ENCODE measurements around the gene RSPH6A. TPM values are rescaled to one million over a fixed set of nuclear protein-coding genes. Genes with fewer than 3 reads are reported as not detected.

Gene RSPH6A
- 1 to 10 TPM in 1 of 2 donors, under 1 TPM in 1; 0.50 to 5.2 TPM for total RNA-seq

- TF ChIP-seq, protein P1, sequence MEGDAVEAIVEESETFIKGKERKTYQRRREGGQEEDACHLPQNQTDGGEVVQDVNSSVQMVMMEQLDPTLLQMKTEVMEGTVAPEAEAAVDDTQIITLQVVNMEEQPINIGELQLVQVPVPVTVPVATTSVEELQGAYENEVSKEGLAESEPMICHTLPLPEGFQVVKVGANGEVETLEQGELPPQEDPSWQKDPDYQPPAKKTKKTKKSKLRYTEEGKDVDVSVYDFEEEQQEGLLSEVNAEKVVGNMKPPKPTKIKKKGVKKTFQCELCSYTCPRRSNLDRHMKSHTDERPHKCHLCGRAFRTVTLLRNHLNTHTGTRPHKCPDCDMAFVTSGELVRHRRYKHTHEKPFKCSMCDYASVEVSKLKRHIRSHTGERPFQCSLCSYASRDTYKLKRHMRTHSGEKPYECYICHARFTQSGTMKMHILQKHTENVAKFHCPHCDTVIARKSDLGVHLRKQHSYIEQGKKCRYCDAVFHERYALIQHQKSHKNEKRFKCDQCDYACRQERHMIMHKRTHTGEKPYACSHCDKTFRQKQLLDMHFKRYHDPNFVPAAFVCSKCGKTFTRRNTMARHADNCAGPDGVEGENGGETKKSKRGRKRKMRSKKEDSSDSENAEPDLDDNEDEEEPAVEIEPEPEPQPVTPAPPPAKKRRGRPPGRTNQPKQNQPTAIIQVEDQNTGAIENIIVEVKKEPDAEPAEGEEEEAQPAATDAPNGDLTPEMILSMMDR (IDR thresholded peaks at IDR 0.05) = no peak
- TF ChIP-seq POLR2A (IDR thresholded peaks at IDR 0.05) = no peak
- TF ChIP-seq POLR2AphosphoS5 (IDR thresholded peaks at IDR 0.05) = no peak
- no peaks in the 10 kb centered on the region for H3K36me3 ChIP-seq
- H3K4me3 ChIP-seq = peak within 1 kb of the TSS; percentile 6 to 18
- no peaks in the 10 kb centered on the region for H3K9me3 ChIP-seq
- intact Hi-C loops (cut with DNase I) = loop anchor here (5.0 kb wide), 1 partner anchor 67 kb away; no protein-coding TSS in a partner anchor
- 39% methylated on average over 40 of the region's 40 CpGs for WGBS
- H3K4me1 ChIP-seq (replicated peaks) = no peaks in the 10 kb centered on the region
- no peaks in the 10 kb centered on the region for H3K27me3 ChIP-seq (replicated peaks; ENCODE audit: insufficient read depth)
- no peak for DNase-seq (ENCODE audit: low spot score)
- H3K27ac ChIP-seq = no peak within 1 kb of the TSS
These were observed at the start of gene RSPH6A for GRCh38 chr19:45814851-45815480. TSS of gene RSPH6A (minus strand) at chr19:45815308. CDS start at chr19:45815176, 132 bp downstream.

GRCh38 chr19:45864629-45865082, 49.5 kb upstream of the RSPH6A start:
- intact Hi-C loops (cut with DNase I) = no loop called here

DNA sequence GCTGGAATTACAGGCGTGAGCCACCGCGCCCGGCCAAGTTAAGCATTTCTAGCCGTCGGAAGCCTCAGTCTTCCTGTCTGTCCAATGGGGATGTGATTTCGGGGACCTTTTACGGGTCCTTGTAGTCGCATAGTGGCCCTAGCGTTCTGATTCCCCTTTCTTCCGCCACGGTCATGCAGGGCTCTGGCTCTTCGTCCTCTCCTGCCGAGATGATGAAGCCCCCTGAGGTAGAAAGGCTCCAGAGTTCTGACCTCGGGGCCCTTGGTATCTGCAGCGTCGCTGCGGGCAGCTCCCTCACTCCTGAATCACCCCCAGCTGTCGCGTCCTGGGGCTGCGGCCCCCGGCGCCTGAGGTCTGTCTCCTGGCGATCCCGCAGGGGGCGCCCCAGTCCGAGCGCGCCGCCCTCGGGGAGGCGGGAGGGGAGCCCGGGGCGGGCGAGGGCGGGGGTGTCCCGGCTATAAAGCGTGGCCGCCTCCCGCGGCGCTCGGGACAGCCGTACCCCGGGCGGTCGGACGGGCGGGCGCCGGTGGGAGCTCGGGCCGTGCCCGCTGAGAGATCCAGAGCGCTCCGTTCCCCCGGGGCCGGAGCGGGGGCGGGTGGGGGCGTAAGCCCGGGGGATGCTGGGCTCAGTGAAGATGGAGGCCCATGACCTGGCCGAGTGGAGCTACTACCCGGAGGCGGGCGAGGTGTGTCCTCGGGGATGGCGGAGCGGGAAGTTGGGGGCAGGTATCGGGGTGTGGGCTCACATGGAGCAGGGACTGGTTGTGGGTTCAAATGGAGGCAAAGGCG, 48.9 kb upstream of the RSPH6A start, which contains the start of gene FOXA3:
TSS of gene FOXA3 (plus strand) at position 487 of the 789 bp plus-strand sequence. CDS start at position 618, 131 bp downstream.
- H3K27me3 ChIP-seq (replicated peaks; ENCODE audit: insufficient read depth) = no peaks in the 10 kb centered on the region
- no peak for TF ChIP-seq POLR2A (IDR thresholded peaks at IDR 0.05)
- TF ChIP-seq, protein P1 (IDR thresholded peaks at IDR 0.05) = peak; percentile 38 to 85 (median 66)
- no peaks in the 10 kb centered on the region for H3K9me3 ChIP-seq
- peak within 1 kb of the TSS; percentile 89 to 90 for H3K4me3 ChIP-seq
- no peaks in the 10 kb centered on the region for H3K36me3 ChIP-seq
- peaks cover 3% of the 10 kb centered on the region for H3K4me1 ChIP-seq (replicated peaks)
- no peak for DNase-seq (ENCODE audit: low spot score)
- H3K27ac ChIP-seq = peak within 1 kb of the TSS in 1 of 2 donors; percentile 94
- intact Hi-C loops (cut with DNase I) = loop anchor here (2.0 kb wide), 1 partner anchor 23 kb away; the partner anchor contains the start of gene IRF2BP1
- WGBS = 4% methylated on average over 57 of the region's 71 CpGs

More at GRCh38 chr19:45864629-45865082, 49.5 kb upstream of the RSPH6A start:
- DNase-seq (ENCODE audit: low spot score) = no peak
- TF ChIP-seq POLR2AphosphoS5 (IDR thresholded peaks at IDR 0.05) (no peak), POLR2A (IDR thresholded peaks at IDR 0.05) (no peak)
- TF ChIP-seq, protein P1 (IDR thresholded peaks at IDR 0.05) = no peak
- Histone ChIP-seq H3K36me3 (no peaks in the 10 kb centered on the region), H3K9me3 (no peaks in the 10 kb centered on the region), H3K27ac (no peak overlapping the region), H3K4me1 (replicated peaks) (peaks cover 3% of the 10 kb centered on the region), H3K4me3 (no peak overlapping the region), H3K27me3 (replicated peaks; ENCODE audit: insufficient read depth) (no peaks in the 10 kb centered on the region)
- 23% methylated on average over 12 of the region's 12 CpGs for WGBS

DNA sequence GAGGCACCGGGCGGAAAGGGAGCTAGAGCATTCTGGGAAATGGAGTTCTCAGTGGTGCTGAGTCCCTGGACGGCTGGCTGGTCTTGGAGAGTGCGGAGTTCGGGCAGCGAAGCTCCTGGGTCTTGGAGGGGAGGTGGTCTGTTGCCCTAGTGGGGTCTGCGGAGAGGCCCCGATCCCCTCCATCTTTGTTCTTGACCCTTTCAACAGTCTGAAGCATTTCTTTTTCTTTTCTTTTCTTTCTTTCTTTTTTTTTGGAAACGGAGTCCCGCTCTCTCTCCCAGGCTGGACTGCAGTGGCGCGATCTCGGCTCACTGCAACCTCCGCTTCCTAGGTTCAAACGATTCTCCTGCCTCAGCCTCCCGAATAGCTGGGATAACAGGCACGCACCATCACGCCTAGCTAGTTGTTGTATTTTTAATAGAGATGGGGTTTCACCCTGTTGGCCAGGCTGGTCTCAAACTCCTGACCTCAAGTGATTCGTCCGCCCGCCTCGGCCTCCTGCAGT, 48.3 kb upstream of the RSPH6A start:
- no peak for TF ChIP-seq POLR2A (IDR thresholded peaks at IDR 0.05)
- no peak for TF ChIP-seq POLR2AphosphoS5 (IDR thresholded peaks at IDR 0.05)
- TF ChIP-seq, protein P1 (IDR thresholded peaks at IDR 0.05) = no peak
- H3K27ac ChIP-seq = peak overlapping the region in 1 of 2 donors; percentile 94
- peak overlapping the region; percentile 89 to 90 for H3K4me3 ChIP-seq
- H3K27me3 ChIP-seq (replicated peaks; ENCODE audit: insufficient read depth) = no peaks in the 10 kb centered on the region
- peaks cover 3% of the 10 kb centered on the region for H3K4me1 ChIP-seq (replicated peaks)
- DNase-seq (ENCODE audit: low spot score) = no peak
- no peaks in the 10 kb centered on the region for H3K36me3 ChIP-seq
- intact Hi-C loops (cut with DNase I) = loop anchor here (2.0 kb wide), 1 partner anchor 23 kb away; the partner anchor contains the start of gene IRF2BP1
- no peaks in the 10 kb centered on the region for H3K9me3 ChIP-seq
- 5% methylated on average over 22 of the region's 22 CpGs for WGBS

All from prostate gland (tissue), 2 donors.